Measurements from ENCODE around the gene NFYB.

- TF ChIP-seq CTCF (IDR thresholded peaks at IDR 0.05; ENCODE audit: poor library complexity): no peak
- no peak for TF ChIP-seq EZH2 (IDR thresholded peaks at IDR 0.05; ENCODE audit: borderline replicate concordance)
- no peak for TF ChIP-seq EZH2phosphoT487 (IDR thresholded peaks at IDR 0.05; ENCODE audit: low read depth, severe bottlenecking, unreplicated experiment)
Observed at GRCh38 chr12:104115587-104115975, 22.4 kb downstream of the NFYB start.
